Heart left ventricle (tissue), 13 donors: ENCODE measurements around the gene MVB12A.

Experiments
- CTCF ChIP-seq, 12 donors: fragments of 200-600 bp; sonication (generic) in 4 of 12; IDR thresholded peaks; one replicate each; pipeline versions ENCODE4 v1.5.0 to v1.8.0; 2018 to 2022; ENCODE audit warnings: antibody characterized with exemption in 12 of 12, mild to moderate bottlenecking in 5 of 12
- POLR2A ChIP-seq, 2 donors: fragments of 450-650 bp; IDR thresholded peaks; one replicate each; pipeline ENCODE4 v1.6.1; 2017; ENCODE audit warnings: antibody characterized with exemption in 2 of 2, mild to moderate bottlenecking in 2 of 2, moderate library complexity in 2 of 2
- donor health status: ischemic (EF 13 %, LVEDD 7.1; RV severe dilation, severe dysfunction).
- donor health status: DM: no; HTN: yes; CAD: no.
- donor health status: DM: no; HTN: no; CAD: no.
- donor health status: ischemic (EF 25% LVEDD 6.9; RV normal size, moderate dysfunction).
- donor health status: ischemic (EF 25% LVEDD 5.7; RV mildly dilated, moderate dysfunction).
- donor health status: ischemic (EF 35%, LVEDD 5.7; RV mildly dilated, moderate dysfunction).
- donor health status: nonischemic (EF 11% LVEDD 7.7; RV severe dilation, severe dysfunction).
- donor health status: DM: yes; HTN: yes; CAD: no.
- donor health status: PGD.
- donor health status: ischemic (EF 29% LVEDD 5.4; RV normal size, mild dysfunction).
- donor health status: nonischemic (EF 23%, LVEDD 6.1; RV moderate dilation, normal function).

GRCh38 chr19:17466487-17466850 lies 46.6 kb downstream of the MVB12A start:
- TF ChIP-seq CTCF (IDR thresholded peaks at IDR 0.05) (no peak), POLR2A (IDR thresholded peaks at IDR 0.05) (no peak)
